Measurements from ENCODE around the gene CDH13.

CDH13 gene

GRCh38 chr16:83513008-83513755, 886.4 kb downstream of the CDH13 start:
- no peak overlapping the region for H3K27ac ChIP-seq

GRCh38 chr16:83515395-83515794, 888.6 kb downstream of the CDH13 start:
- no peak for TF ChIP-seq ZFX (IDR thresholded peaks at IDR 0.05; ENCODE audit: borderline replicate concordance)
- TF ChIP-seq CTCF (IDR thresholded peaks at IDR 0.05): no peak
- H3K27ac ChIP-seq: no peak overlapping the region

More at GRCh38 chr16:83513008-83513755, 886.4 kb downstream of the CDH13 start:
- TF ChIP-seq CTCF (IDR thresholded peaks at IDR 0.05): no peak
- no peak for TF ChIP-seq ZFX (IDR thresholded peaks at IDR 0.05; ENCODE audit: borderline replicate concordance)

- TF ChIP-seq CTCF (IDR thresholded peaks at IDR 0.05): no peak
- TF ChIP-seq ZFX (IDR thresholded peaks at IDR 0.05; ENCODE audit: borderline replicate concordance): no peak
These were observed 890.2 kb downstream of the CDH13 start for GRCh38 chr16:83516931-83517330.

GRCh38 chr16:83517398-83517797, 890.6 kb downstream of the CDH13 start:
- TF ChIP-seq CTCF (IDR thresholded peaks at IDR 0.05) (no peak), ZFX (IDR thresholded peaks at IDR 0.05; ENCODE audit: borderline replicate concordance) (no peak)
- no peak overlapping the region for H3K27ac ChIP-seq

More at GRCh38 chr16:83516931-83517330, 890.2 kb downstream of the CDH13 start:
- H3K27ac ChIP-seq: no peak overlapping the region

- TF ChIP-seq ZFX (IDR thresholded peaks at IDR 0.05; ENCODE audit: borderline replicate concordance): no peak
- TF ChIP-seq CTCF (IDR thresholded peaks at IDR 0.05): no peak
These were observed 893.8 kb downstream of the CDH13 start for GRCh38 chr16:83520596-83520995.

GRCh38 chr16:83530293-83530692, 903.5 kb downstream of the CDH13 start:
- H3K27ac ChIP-seq: no peak overlapping the region
- TF ChIP-seq ZFX (IDR thresholded peaks at IDR 0.05; ENCODE audit: borderline replicate concordance) (no peak), CTCF (IDR thresholded peaks at IDR 0.05) (no peak)

More at GRCh38 chr16:83520596-83520995, 893.8 kb downstream of the CDH13 start:
- no peak overlapping the region for H3K27ac ChIP-seq

GRCh38 chr16:83532634-83533033, 905.9 kb downstream of the CDH13 start:
- no peak for TF ChIP-seq ZFX (IDR thresholded peaks at IDR 0.05; ENCODE audit: borderline replicate concordance)
- TF ChIP-seq CTCF (IDR thresholded peaks at IDR 0.05): no peak
- no peak overlapping the region for H3K27ac ChIP-seq
